A673 (cell line): Measurements from ENCODE around the gene NRTN. TPM values are rescaled to one million over a fixed set of nuclear protein-coding genes. Genes with fewer than 3 reads are reported as not detected.
"Not testable (repeated sequence)": the region's sequence is repeated elsewhere in the genome, so short reads cannot be mapped to it uniquely, and the experiment has no call there.

Experiments used
- BruUV-seq: library from RNA; stranded (reverse); fragments of 400-500 nt; replicated peaks from 2 replicates; lab custom pipeline; 2021; lab: Mats Ljungman, UMichigan
- CTCF ChIA-PET: fragments of 300-600 bp; sonication (Branson Sonifier 250); formaldehyde crosslinking; loops from one replicate; lab custom pipeline; 2022; ENCODE audit warnings: antibody characterized with exemption; lab: Charles Lee
- POLR2A ChIA-PET: fragments of 300-600 bp; sonication (Branson Sonifier 250); formaldehyde crosslinking; loops from one replicate; lab custom pipeline; 2022; ENCODE audit warnings: antibody characterized with exemption; ENCODE audit not compliant: low non-redundant PET; lab: Charles Lee
- DNase-seq: peaks from one replicate; pipeline ENCODE4 v3.0.0-alpha.2; 2015; ENCODE audit warnings: low spot score
- H3K27ac ChIP-seq: fragments of 200-600 bp; sonication (generic); 2 replicates; pipeline ENCODE4 v1.5.1; 2016; ENCODE audit warnings: mixed run types, low read depth, mild to moderate bottlenecking, mixed read lengths, antibody characterized with exemption, low read length; ENCODE audit not compliant: poor library complexity, severe bottlenecking
- H3K27me3 ChIP-seq: fragments of 200-600 bp; sonication (generic); replicated peaks from 2 replicates; pipeline ENCODE4 v1.6.1; 2017; ENCODE audit warnings: mixed run types, low read depth, mild to moderate bottlenecking, mixed read lengths, antibody characterized with exemption, low read length; ENCODE audit not compliant: insufficient read depth, poor library complexity
- H3K36me3 ChIP-seq: fragments of 200-600 bp; sonication (generic); 2 replicates; pipeline ENCODE4 v1.6.1; 2016; ENCODE audit warnings: mixed run types, mild to moderate bottlenecking, mixed read lengths, antibody characterized with exemption, low read length; ENCODE audit not compliant: insufficient read depth, poor library complexity, severe bottlenecking
- H3K4me1 ChIP-seq: fragments of 200-600 bp; sonication (generic); 2 replicates; pipeline ENCODE4 v1.6.1; 2017; ENCODE audit warnings: mixed run types, mild to moderate bottlenecking, mixed read lengths, antibody characterized with exemption, low read length; ENCODE audit not compliant: insufficient read depth, poor library complexity, severe bottlenecking
- H3K4me3 ChIP-seq: fragments of 200-600 bp; sonication (generic); 2 replicates; pipeline ENCODE4 v1.5.1; 2016; ENCODE audit warnings: low read depth, mixed run types, mild to moderate bottlenecking, mixed read lengths, low read length; ENCODE audit not compliant: poor library complexity, severe bottlenecking
- H3K9me3 ChIP-seq: fragments of 200-600 bp; sonication (generic); 2 replicates; pipeline ENCODE4 v1.6.1; 2016; ENCODE audit warnings: mixed run types, low read depth, mild to moderate bottlenecking, mixed read lengths, antibody characterized with exemption, low read length; ENCODE audit not compliant: poor library complexity, severe bottlenecking
- EZH2 ChIP-seq: fragments of 200-600 bp; sonication (generic); IDR thresholded peaks from 2 replicates; pipeline ENCODE4 v1.6.1; 2017; ENCODE audit warnings: borderline replicate concordance, low read depth, mild to moderate bottlenecking, mixed read lengths, antibody characterized with exemption, low read length; ENCODE audit not compliant: poor library complexity, severe bottlenecking
- intact Hi-C: fragments of 100-400 bp; cut with micrococcal nuclease; formaldehyde crosslinking; loops from one replicate; pipeline ENCODE4 v1.10.0; 2022; ENCODE audit not compliant: unreplicated experiment
- total RNA-seq: library from RNA; stranded (reverse); gene quantifications from 2 replicates; pipeline ENCODE4 v1.2.3, GENCODE V29; 2021
- TF ChIP-seq, protein P1 (sequence below): fragments of 300-800, 200-600 bp; sonication (generic); conservative IDR thresholded peaks from 2 replicates; pipeline ENCODE4 v1.5.1; 2017; ENCODE audit warnings: low read depth, mild to moderate bottlenecking, antibody characterized with exemption, low read length, moderate library complexity, mixed read lengths

Gene NRTN
- total RNA-seq, 1 experiment from 2014 or later = 1.6 TPM

DNA sequence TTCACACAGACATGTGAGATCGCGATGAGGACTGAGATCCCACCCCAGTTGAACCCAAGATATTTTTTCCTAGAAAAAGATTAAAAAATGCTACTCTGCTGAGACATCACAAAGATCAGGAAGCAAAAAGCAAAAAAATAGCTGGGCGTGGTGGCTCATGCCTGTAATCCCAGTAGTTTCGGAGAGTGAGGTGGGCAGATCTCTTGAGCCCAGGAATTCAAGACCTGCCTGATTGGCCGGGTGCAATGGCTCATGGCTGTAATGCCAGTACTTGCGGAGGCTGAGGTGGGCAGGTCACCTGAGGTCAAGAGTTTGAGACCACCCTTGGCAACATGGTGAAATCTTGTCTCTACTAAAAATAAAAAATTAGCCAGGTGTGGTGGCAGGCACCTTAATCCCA lies 45.3 kb downstream of the NRTN start:
- peaks cover 11% of the 10 kb centered on the region for H3K4me1 ChIP-seq
- no peak overlapping the region for H3K4me3 ChIP-seq
- TF ChIP-seq, protein P1, sequence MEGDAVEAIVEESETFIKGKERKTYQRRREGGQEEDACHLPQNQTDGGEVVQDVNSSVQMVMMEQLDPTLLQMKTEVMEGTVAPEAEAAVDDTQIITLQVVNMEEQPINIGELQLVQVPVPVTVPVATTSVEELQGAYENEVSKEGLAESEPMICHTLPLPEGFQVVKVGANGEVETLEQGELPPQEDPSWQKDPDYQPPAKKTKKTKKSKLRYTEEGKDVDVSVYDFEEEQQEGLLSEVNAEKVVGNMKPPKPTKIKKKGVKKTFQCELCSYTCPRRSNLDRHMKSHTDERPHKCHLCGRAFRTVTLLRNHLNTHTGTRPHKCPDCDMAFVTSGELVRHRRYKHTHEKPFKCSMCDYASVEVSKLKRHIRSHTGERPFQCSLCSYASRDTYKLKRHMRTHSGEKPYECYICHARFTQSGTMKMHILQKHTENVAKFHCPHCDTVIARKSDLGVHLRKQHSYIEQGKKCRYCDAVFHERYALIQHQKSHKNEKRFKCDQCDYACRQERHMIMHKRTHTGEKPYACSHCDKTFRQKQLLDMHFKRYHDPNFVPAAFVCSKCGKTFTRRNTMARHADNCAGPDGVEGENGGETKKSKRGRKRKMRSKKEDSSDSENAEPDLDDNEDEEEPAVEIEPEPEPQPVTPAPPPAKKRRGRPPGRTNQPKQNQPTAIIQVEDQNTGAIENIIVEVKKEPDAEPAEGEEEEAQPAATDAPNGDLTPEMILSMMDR = no peak
- no peak for TF ChIP-seq EZH2
- H3K36me3 ChIP-seq = no peaks in the 10 kb centered on the region
- BruUV-seq = no TSS peak
- H3K27me3 ChIP-seq = no peaks in the 10 kb centered on the region
- intact Hi-C loops = no loop called here
- ChIA-PET CTCF (no interaction called here), POLR2A (no interaction called here)
- no peaks in the 10 kb centered on the region for H3K9me3 ChIP-seq
- no peak overlapping the region for H3K27ac ChIP-seq
- DNase-seq = no peak

- Histone ChIP-seq H3K9me3 (no peaks in the 10 kb centered on the region), H3K4me1 (peaks cover 11% of the 10 kb centered on the region), H3K27me3 (no peaks in the 10 kb centered on the region), H3K4me3 (no peak overlapping the region), H3K36me3 (no peaks in the 10 kb centered on the region), H3K27ac (no peak overlapping the region)
- CTCF ChIA-PET = interaction anchor here (0.7 kb wide), 1 partner anchor 47 kb away, joined by 3 read pairs; no protein-coding TSS in a partner anchor
- BruUV-seq = no TSS peak
- POLR2A ChIA-PET = no interaction called here
- TF ChIP-seq, protein P1 = no peak
- TF ChIP-seq EZH2 = no peak
- DNase-seq = peak; percentile 43
- intact Hi-C loops = no loop called here
These were observed 46.0 kb downstream of the NRTN start for GRCh38 chr19:5850743-5851293.

- H3K27me3 ChIP-seq = no peaks in the 10 kb centered on the region
- H3K27ac ChIP-seq = no peak within 1 kb of the TSS
- CTCF ChIA-PET = interaction anchor here (0.7 kb wide), 1 partner anchor 47 kb away, joined by 3 read pairs; no protein-coding TSS in a partner anchor
- H3K36me3 ChIP-seq = no peaks in the 10 kb centered on the region
- DNase-seq = no peak
- intact Hi-C loops = no loop called here
- no peaks in the 10 kb centered on the region for H3K9me3 ChIP-seq
- BruUV-seq = no TSS peak
- no peak for TF ChIP-seq EZH2
- H3K4me3 ChIP-seq = no peak within 1 kb of the TSS
- POLR2A ChIA-PET = no interaction called here
- H3K4me1 ChIP-seq = peaks cover 11% of the 10 kb centered on the region
These were observed 46.4 kb downstream of the NRTN start, which contains the start of gene FUT3 for GRCh38 chr19:5851302-5851701. Gene FUT3, minus strand, starts transcription at chr19:5851449.

DNA sequence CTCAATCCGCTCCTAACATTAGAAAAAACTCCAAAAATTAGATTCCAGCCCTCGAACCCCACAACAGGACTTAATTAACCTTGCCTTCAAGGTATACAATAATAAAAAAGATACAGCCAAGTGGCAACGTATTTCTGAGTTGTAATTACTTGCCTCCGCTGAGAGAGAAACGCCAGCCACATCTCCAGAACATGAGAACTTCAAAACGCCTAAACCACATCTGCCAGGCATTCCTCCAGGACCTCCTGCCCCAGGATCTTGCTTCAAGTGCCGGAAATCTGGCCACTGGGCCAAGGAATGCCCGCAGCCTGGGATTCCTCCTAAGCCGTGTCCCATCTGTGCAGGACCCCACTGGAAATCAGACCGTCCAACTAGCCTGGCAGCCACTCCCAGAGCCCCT lies 49.3 kb downstream of the NRTN start:
- POLR2A ChIA-PET, DNase-seq, H3K27ac ChIP-seq, H3K27me3 ChIP-seq, H3K4me3 ChIP-seq, H3K9me3 ChIP-seq, BruUV-seq, intact Hi-C loops, H3K36me3 ChIP-seq, CTCF ChIA-PET: not testable (repeated sequence)
- peaks cover 11% of the 10 kb centered on the region for H3K4me1 ChIP-seq

DNA sequence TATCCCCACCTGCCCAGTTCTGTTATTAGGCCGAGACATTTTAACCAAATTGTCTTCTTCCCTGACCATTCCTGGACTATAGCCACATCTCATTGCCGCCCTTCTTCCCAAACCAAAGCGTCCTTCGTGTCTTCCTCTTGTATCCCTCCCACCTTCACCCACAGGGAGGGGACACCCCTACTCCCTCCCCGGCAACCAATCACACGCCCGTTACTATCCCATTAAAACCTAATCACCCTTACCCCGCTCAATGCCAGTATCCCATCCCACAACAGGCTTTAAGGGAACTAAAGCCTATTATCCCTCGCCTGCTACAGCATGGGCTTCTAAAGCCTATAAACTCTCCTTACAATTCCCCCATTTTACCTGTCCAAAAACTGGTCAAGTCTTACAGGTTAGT lies 50.3 kb downstream of the NRTN start:
- BruUV-seq, H3K4me3 ChIP-seq, H3K9me3 ChIP-seq, DNase-seq, CTCF ChIA-PET, H3K27ac ChIP-seq, intact Hi-C loops, H3K36me3 ChIP-seq, H3K27me3 ChIP-seq, POLR2A ChIA-PET: not testable (repeated sequence)
- H3K4me1 ChIP-seq = peaks cover 10% of the 10 kb centered on the region
